BLaER1 (cell line): ENCODE measurements around the gene MED13L.

Experiments
- H3K27ac ChIP-seq: shearing (Covaris generic); formaldehyde crosslinking; 2 replicates; pipeline ENCODE4 v1.8.1; 2022
- H3K27me3 ChIP-seq: shearing (Covaris generic); formaldehyde crosslinking; 2 replicates; pipeline ENCODE4 v1.8.1; 2022
- H3K36me3 ChIP-seq: shearing (Covaris generic); formaldehyde crosslinking; 2 replicates; pipeline ENCODE4 v1.8.1; 2022
- H3K4me1 ChIP-seq: shearing (Covaris generic); formaldehyde crosslinking; 2 replicates; pipeline ENCODE4 v1.8.1; 2022
- H3K4me2 ChIP-seq: shearing (Covaris generic); formaldehyde crosslinking; 2 replicates; pipeline ENCODE4 v1.8.1; 2022
- H3K4me3 ChIP-seq: shearing (Covaris generic); formaldehyde crosslinking; 2 replicates; pipeline ENCODE4 v1.8.1; 2022
- H3K9ac ChIP-seq: shearing (Covaris generic); formaldehyde crosslinking; 2 replicates; pipeline ENCODE4 v1.8.1; 2022
- H3K9me3 ChIP-seq: shearing (Covaris generic); formaldehyde crosslinking; 2 replicates; pipeline ENCODE4 v1.8.1; 2022
- H4K20me1 ChIP-seq: shearing (Covaris generic); formaldehyde crosslinking; 2 replicates; pipeline ENCODE4 v1.8.1; 2022
- Cebpa-rat ChIP-seq: shearing (Covaris generic); IDR thresholded peaks from 2 replicates; pipeline ENCODE4 v1.8.1; 2022

MED13L gene

GRCh38 chr12:116196226-116196625 lies 81.3 kb downstream of the MED13L start:
- Histone ChIP-seq H3K27ac (no peak overlapping the region), H3K4me1 (peaks cover 55% of the 10 kb centered on the region), H4K20me1 (peaks cover 100% of the 10 kb centered on the region), H3K9ac (no peak overlapping the region), H3K4me3 (no peak overlapping the region), H3K27me3 (no peaks in the 10 kb centered on the region), H3K4me2 (no peak overlapping the region), H3K9me3 (no peaks in the 10 kb centered on the region), H3K36me3 (peaks cover 6% of the 10 kb centered on the region; the same call in 1 of the 2 replicates)
- no peak for TF ChIP-seq Cebpa-rat

DNA sequence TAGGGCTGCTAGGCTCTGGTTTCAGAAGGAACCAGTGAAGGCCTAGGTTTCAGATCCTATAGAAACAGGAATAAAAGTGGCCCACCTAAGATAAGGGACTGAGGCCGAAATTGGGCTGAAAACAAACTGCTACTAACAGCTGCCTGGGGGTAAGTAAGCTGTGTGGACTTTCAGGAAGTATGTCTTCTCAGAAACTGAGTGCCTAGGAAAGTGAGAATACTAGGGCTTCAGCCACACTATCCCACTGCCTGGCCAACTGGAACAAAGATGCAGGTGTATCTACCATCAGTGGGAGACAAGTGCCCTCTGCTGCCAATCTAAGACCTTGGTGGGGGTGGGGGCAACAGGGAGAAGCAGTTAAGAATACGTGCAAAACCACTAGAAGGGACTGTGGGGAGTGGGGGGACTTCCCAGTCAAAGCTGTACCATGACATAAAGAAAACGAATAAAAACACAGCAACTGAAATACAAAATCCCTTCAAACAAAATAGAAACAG lies 82.5 kb downstream of the MED13L start:
- peaks cover 55% of the 10 kb centered on the region for H3K4me1 ChIP-seq
- H3K36me3 ChIP-seq = peaks cover 10% of the 10 kb centered on the region; the same call in 1 of the 2 replicates
- 0 out of 2 replicates have a peak overlapping the region, but pooled peaks have one; percentile 31 for H3K27ac ChIP-seq
- H3K9ac ChIP-seq = no peak overlapping the region
- TF ChIP-seq Cebpa-rat = no peak
- H3K27me3 ChIP-seq = no peaks in the 10 kb centered on the region
- peak overlapping the region; percentile 64 for H3K4me2 ChIP-seq
- no peaks in the 10 kb centered on the region for H3K9me3 ChIP-seq
- no peak overlapping the region for H3K4me3 ChIP-seq
- peaks cover 100% of the 10 kb centered on the region for H4K20me1 ChIP-seq

DNA sequence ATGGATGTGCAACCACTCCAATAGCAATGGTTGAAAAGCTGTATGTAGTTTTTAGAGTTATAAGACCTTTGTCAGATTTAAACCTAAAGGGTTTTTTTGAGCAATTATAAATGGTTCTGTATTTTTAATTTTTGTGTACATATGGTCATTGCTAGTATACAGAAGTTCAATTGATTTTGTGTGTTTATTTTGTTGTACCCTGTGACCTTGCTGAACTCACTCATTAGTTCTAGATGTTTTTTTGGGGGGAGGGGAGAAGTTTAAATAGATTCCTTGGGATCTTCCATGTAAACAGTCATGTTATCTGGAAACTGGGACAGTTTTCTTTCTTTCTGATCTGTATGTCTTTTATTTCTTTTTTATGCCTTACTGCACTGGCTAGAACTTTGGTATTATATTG lies 87.8 kb downstream of the MED13L start:
- H3K4me1 ChIP-seq = peaks cover 50% of the 10 kb centered on the region
- no peak overlapping the region for H3K27ac ChIP-seq
- no peak for TF ChIP-seq Cebpa-rat
- no peak overlapping the region for H3K4me2 ChIP-seq
- peaks cover 10% of the 10 kb centered on the region; the same call in 1 of the 2 replicates for H3K36me3 ChIP-seq
- H4K20me1 ChIP-seq = peaks cover 100% of the 10 kb centered on the region
- H3K9me3 ChIP-seq = no peaks in the 10 kb centered on the region
- H3K27me3 ChIP-seq = no peaks in the 10 kb centered on the region
- H3K9ac ChIP-seq = no peak overlapping the region
- no peak overlapping the region for H3K4me3 ChIP-seq

GRCh38 chr12:116188581-116188980 lies 88.9 kb downstream of the MED13L start:
- no peak for TF ChIP-seq Cebpa-rat
- Histone ChIP-seq H3K9ac (no peak overlapping the region), H3K4me1 (peaks cover 39% of the 10 kb centered on the region), H3K27me3 (no peaks in the 10 kb centered on the region), H3K27ac (no peak overlapping the region), H3K9me3 (no peaks in the 10 kb centered on the region), H3K36me3 (peaks cover 10% of the 10 kb centered on the region; the same call in 1 of the 2 replicates), H3K4me2 (peak overlapping the region; percentile 64; the same call in 1 of the 2 replicates), H4K20me1 (peaks cover 100% of the 10 kb centered on the region), H3K4me3 (no peak overlapping the region)

DNA sequence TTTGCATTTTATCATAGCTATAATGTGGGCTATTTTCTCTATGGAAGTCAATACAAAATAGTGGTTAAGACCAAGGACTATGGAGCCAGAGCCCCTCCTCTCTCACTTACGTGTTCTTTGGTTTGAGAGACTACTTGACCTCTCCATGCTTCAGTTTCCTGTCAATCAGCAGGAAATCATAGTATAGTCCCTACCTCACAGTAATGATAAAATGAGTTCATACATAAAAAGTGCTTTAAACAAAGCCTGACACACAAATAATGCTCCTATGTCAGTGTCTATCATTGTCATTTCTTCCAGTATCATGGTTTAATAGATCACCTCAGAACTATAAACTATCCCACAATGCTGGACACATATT lies 90.4 kb downstream of the MED13L start:
- H3K36me3 ChIP-seq = peaks cover 4% of the 10 kb centered on the region; the same call in 1 of the 2 replicates
- H3K4me3 ChIP-seq = no peak overlapping the region
- no peaks in the 10 kb centered on the region for H3K9me3 ChIP-seq
- H3K4me1 ChIP-seq = peaks cover 48% of the 10 kb centered on the region
- no peak overlapping the region for H3K27ac ChIP-seq
- no peak for TF ChIP-seq Cebpa-rat
- no peaks in the 10 kb centered on the region for H3K27me3 ChIP-seq
- H3K4me2 ChIP-seq = peak overlapping the region; percentile 64
- no peak overlapping the region for H3K9ac ChIP-seq
- H4K20me1 ChIP-seq = peaks cover 100% of the 10 kb centered on the region

GRCh38 chr12:116186482-116187150 lies 90.9 kb downstream of the MED13L start:
- H3K4me1 ChIP-seq = peaks cover 48% of the 10 kb centered on the region
- H3K9ac ChIP-seq = no peak overlapping the region
- no peaks in the 10 kb centered on the region for H3K27me3 ChIP-seq
- H3K9me3 ChIP-seq = no peaks in the 10 kb centered on the region
- no peak overlapping the region for H3K4me3 ChIP-seq
- no peak for TF ChIP-seq Cebpa-rat
- peak overlapping the region; percentile 64 for H3K4me2 ChIP-seq
- H4K20me1 ChIP-seq = peaks cover 100% of the 10 kb centered on the region
- peaks cover 4% of the 10 kb centered on the region; the same call in 1 of the 2 replicates for H3K36me3 ChIP-seq
- H3K27ac ChIP-seq = no peak overlapping the region

- Histone ChIP-seq H3K27ac (no peak overlapping the region), H3K4me2 (no peak overlapping the region), H4K20me1 (peaks cover 100% of the 10 kb centered on the region), H3K27me3 (no peaks in the 10 kb centered on the region), H3K4me1 (peaks cover 48% of the 10 kb centered on the region), H3K9ac (no peak overlapping the region), H3K36me3 (no peaks in the 10 kb centered on the region), H3K4me3 (no peak overlapping the region), H3K9me3 (no peaks in the 10 kb centered on the region)
- no peak for TF ChIP-seq Cebpa-rat
Observed at GRCh38 chr12:116184763-116185162, 92.7 kb downstream of the MED13L start.

- Histone ChIP-seq H3K4me1 (peaks cover 43% of the 10 kb centered on the region), H3K9me3 (no peaks in the 10 kb centered on the region), H3K4me3 (no peak overlapping the region), H3K27me3 (no peaks in the 10 kb centered on the region), H3K27ac (no peak overlapping the region), H3K4me2 (no peak overlapping the region), H4K20me1 (peaks cover 100% of the 10 kb centered on the region), H3K36me3 (0 out of 2 replicates have a peak, but pooled peaks cover 3% of the 10 kb centered on the region), H3K9ac (no peak overlapping the region)
- no peak for TF ChIP-seq Cebpa-rat
Observed at GRCh38 chr12:116183741-116184141, 93.8 kb downstream of the MED13L start.

GRCh38 chr12:116182359-116183063 lies 95.0 kb downstream of the MED13L start:
- Histone ChIP-seq H3K27ac (no peak overlapping the region), H3K9ac (no peak overlapping the region), H3K4me2 (no peak overlapping the region), H3K36me3 (0 out of 2 replicates have a peak, but pooled peaks cover 3% of the 10 kb centered on the region), H3K27me3 (no peaks in the 10 kb centered on the region), H4K20me1 (peaks cover 100% of the 10 kb centered on the region), H3K4me1 (peaks cover 30% of the 10 kb centered on the region), H3K9me3 (no peaks in the 10 kb centered on the region), H3K4me3 (no peak overlapping the region)
- no peak for TF ChIP-seq Cebpa-rat

- no peak for TF ChIP-seq Cebpa-rat
- H3K9me3 ChIP-seq = no peaks in the 10 kb centered on the region
Observed at GRCh38 chr12:116180448-116180847, 97.0 kb downstream of the MED13L start.

More at GRCh38 chr12:116180448-116180847, 97.0 kb downstream of the MED13L start:
- Histone ChIP-seq H3K4me3 (no peak overlapping the region), H3K27me3 (no peaks in the 10 kb centered on the region), H4K20me1 (peaks cover 100% of the 10 kb centered on the region), H3K4me2 (no peak overlapping the region), H3K27ac (no peak overlapping the region), H3K4me1 (0 out of 2 replicates have a peak, but pooled peaks cover 10% of the 10 kb centered on the region), H3K9ac (no peak overlapping the region), H3K36me3 (0 out of 2 replicates have a peak, but pooled peaks cover 3% of the 10 kb centered on the region)
